ENCODE results near the gene C19orf47. TPM values are rescaled to one million over a fixed set of nuclear protein-coding genes. Genes with fewer than 3 reads are reported as not detected.

Gene C19orf47
- total RNA-seq, 1 donor from 2014 or later, result 10.6 TPM

GRCh38 chr19:40320558-40320935 lies 27.6 kb downstream of the C19orf47 start:
- Histone ChIP-seq H3K27me3 (no peaks in the 10 kb centered on the region), H2AFZ (replicated peaks) (no peak overlapping the region), H3K4me3 (no peak overlapping the region), H3F3A (ENCODE audit: low read depth) (no peaks in the 10 kb centered on the region), H4K20me1 (ENCODE audit: low read depth) (no peaks in the 10 kb centered on the region), H3K9me3 (ENCODE audit: low read depth) (no peaks in the 10 kb centered on the region), H3K4me1 (no peaks in the 10 kb centered on the region), H3K36me3 (no peaks in the 10 kb centered on the region), H3K27ac (no peak overlapping the region), H3K9ac (no peak overlapping the region), H3K4me2 (no peak overlapping the region), H3K79me2 (ENCODE audit: low read depth) (no peaks in the 10 kb centered on the region)
- H3K27me3 Mint-ChIP-seq (ENCODE audit: insufficient read depth, low read depth), result peaks cover 2% of the 10 kb centered on the region
- peaks cover 15% of the 10 kb centered on the region for H3K36me3 Mint-ChIP-seq
- TF ChIP-seq EZH2 (IDR thresholded peaks at IDR 0.05), result no peak
- TF ChIP-seq EZH2phosphoT487 (IDR thresholded peaks at IDR 0.05), result no peak
- TF ChIP-seq CTCF (IDR thresholded peaks at IDR 0.05), result no peak
- H3K4me1 Mint-ChIP-seq, result peaks cover 5% of the 10 kb centered on the region
- DNase-seq (ENCODE audit: low spot score), result no peak
- no peaks in the 10 kb centered on the region for H3K9me3 Mint-ChIP-seq
- H3K4me3 Mint-ChIP-seq, result no peak overlapping the region
- H3K27ac Mint-ChIP-seq, result no peak overlapping the region

- Histone ChIP-seq H3K4me3 (no peak overlapping the region), H4K20me1 (ENCODE audit: low read depth) (no peaks in the 10 kb centered on the region), H3K79me2 (ENCODE audit: low read depth) (no peaks in the 10 kb centered on the region), H3K9me3 (ENCODE audit: low read depth) (no peaks in the 10 kb centered on the region), H2AFZ (replicated peaks) (no peak overlapping the region), H3K9ac (no peak overlapping the region), H3F3A (ENCODE audit: low read depth) (no peaks in the 10 kb centered on the region), H3K27me3 (no peaks in the 10 kb centered on the region), H3K4me2 (no peak overlapping the region), H3K4me1 (no peaks in the 10 kb centered on the region), H3K36me3 (no peaks in the 10 kb centered on the region), H3K27ac (no peak overlapping the region)
- Mint-ChIP-seq H3K27ac (no peak overlapping the region), H3K4me3 (no peak overlapping the region), H3K36me3 (peaks cover 4% of the 10 kb centered on the region), H3K4me1 (peaks cover 5% of the 10 kb centered on the region), H3K27me3 (ENCODE audit: insufficient read depth, low read depth) (peaks cover 2% of the 10 kb centered on the region), H3K9me3 (no peaks in the 10 kb centered on the region)
- DNase-seq (ENCODE audit: low spot score), result no peak
- no peak for TF ChIP-seq CTCF (IDR thresholded peaks at IDR 0.05)
- TF ChIP-seq EZH2phosphoT487 (IDR thresholded peaks at IDR 0.05), result no peak
- no peak for TF ChIP-seq EZH2 (IDR thresholded peaks at IDR 0.05)
Measured at GRCh38 chr19:40317338-40317737, 30.9 kb downstream of the C19orf47 start.

- TF ChIP-seq EZH2 (IDR thresholded peaks at IDR 0.05) (no peak), CTCF (IDR thresholded peaks at IDR 0.05) (no peak), EZH2phosphoT487 (IDR thresholded peaks at IDR 0.05) (no peak)
- no peaks in the 10 kb centered on the region for H3K36me3 ChIP-seq
- H3K9me3 Mint-ChIP-seq, result no peaks in the 10 kb centered on the region
- no peak overlapping the region for H3K4me3 ChIP-seq
- no peak overlapping the region for H2AFZ ChIP-seq (replicated peaks)
- H3K4me3 Mint-ChIP-seq, result no peak overlapping the region
- no peaks in the 10 kb centered on the region for H3K79me2 ChIP-seq (ENCODE audit: low read depth)
- no peaks in the 10 kb centered on the region for H3K9me3 ChIP-seq (ENCODE audit: low read depth)
- peaks cover 2% of the 10 kb centered on the region for H3K27me3 Mint-ChIP-seq (ENCODE audit: insufficient read depth, low read depth)
- H3K36me3 Mint-ChIP-seq, result peaks cover 4% of the 10 kb centered on the region
- H3K27me3 ChIP-seq, result no peaks in the 10 kb centered on the region
- no peak overlapping the region for H3K27ac Mint-ChIP-seq
- no peaks in the 10 kb centered on the region for H4K20me1 ChIP-seq (ENCODE audit: low read depth)
- peaks cover 5% of the 10 kb centered on the region for H3K4me1 Mint-ChIP-seq
- no peaks in the 10 kb centered on the region for H3F3A ChIP-seq (ENCODE audit: low read depth)
- H3K4me1 ChIP-seq, result no peaks in the 10 kb centered on the region
- no peak overlapping the region for H3K27ac ChIP-seq
- no peak overlapping the region for H3K9ac ChIP-seq
- no peak overlapping the region for H3K4me2 ChIP-seq
- no peak for DNase-seq (ENCODE audit: low spot score)
Measured at GRCh38 chr19:40315812-40316470, 32.3 kb downstream of the C19orf47 start.

All from neural progenitor cell (in vitro differentiated cells).